H9 (cell line): ENCODE data around the gene TMEM184B. TPM values are rescaled to one million over a fixed set of nuclear protein-coding genes. Genes with fewer than 3 reads are reported as not detected.

ENCODE experiments used
- DNase-seq: peaks from one replicate; pipeline ENCODE4 v3.0.0-alpha.2; 2017
- H2AFZ ChIP-seq: one replicate; pipeline ENCODE4 v1.6.1; 2013; ENCODE audit warnings: mild to moderate bottlenecking, low read length, control low read depth, moderate library complexity
- H2AK5ac ChIP-seq: 2 replicates; pipeline ENCODE4 v1.6.1; 2013; ENCODE audit warnings: low read length, control low read depth, mixed read lengths; ENCODE audit not compliant: insufficient read length
- H2BK120ac ChIP-seq: one replicate; pipeline ENCODE4 v1.6.1; 2013; ENCODE audit warnings: low read depth, mild to moderate bottlenecking, low read length, control low read depth, inconsistent platforms; ENCODE audit not compliant: poor library complexity, severe bottlenecking
- H2BK12ac ChIP-seq: 2 replicates; pipeline ENCODE4 v1.6.1; 2013; ENCODE audit warnings: low read length, control low read depth, mixed read lengths, low read depth; ENCODE audit not compliant: insufficient read length
- H2BK15ac ChIP-seq: 2 replicates; pipeline ENCODE4 v1.6.1; 2013; ENCODE audit warnings: low read depth, low read length, control low read depth
- H2BK20ac ChIP-seq: one replicate; pipeline ENCODE4 v1.6.1; 2013; ENCODE audit warnings: low read depth, mild to moderate bottlenecking, low read length, control low read depth, inconsistent platforms; ENCODE audit not compliant: poor library complexity, severe bottlenecking
- H2BK5ac ChIP-seq: 2 replicates; pipeline ENCODE4 v1.6.1; 2013; ENCODE audit warnings: low read length, control low read depth, mixed read lengths; ENCODE audit not compliant: insufficient read length
- H3K14ac ChIP-seq: 2 replicates; pipeline ENCODE4 v1.6.1; 2013; ENCODE audit warnings: low read length, control low read depth; ENCODE audit not compliant: insufficient read depth
- H3K18ac ChIP-seq: 2 replicates; pipeline ENCODE4 v1.6.1; 2013; ENCODE audit warnings: low read depth, mild to moderate bottlenecking, mixed read lengths, low read length, control low read depth; ENCODE audit not compliant: insufficient read length
- H3K23ac ChIP-seq: 2 replicates; pipeline ENCODE4 v1.6.1; 2013; ENCODE audit warnings: low read length, control low read depth, mixed read lengths, low read depth; ENCODE audit not compliant: insufficient read length
- H3K23me2 ChIP-seq: 2 replicates; pipeline ENCODE4 v1.6.1; 2013; ENCODE audit warnings: low read depth, mild to moderate bottlenecking, mixed read lengths, low read length, control low read depth; ENCODE audit not compliant: insufficient read length, poor library complexity, severe bottlenecking
- H3K27ac ChIP-seq: 2 replicates; pipeline ENCODE4 v1.5.1; 2013; ENCODE audit warnings: low read length, control low read depth, mixed read lengths, low read depth; ENCODE audit not compliant: insufficient read length
- H3K27me3 ChIP-seq: 2 replicates; pipeline ENCODE4 v1.6.1; 2013; ENCODE audit warnings: low read length, control low read depth, inconsistent platforms; ENCODE audit not compliant: insufficient read depth
- H3K4ac ChIP-seq: 2 replicates; pipeline ENCODE4 v1.6.1; 2013; ENCODE audit warnings: low read depth, mild to moderate bottlenecking, control low read depth, inconsistent platforms, low read length, moderate library complexity
- H3K4me1 ChIP-seq: 2 replicates; pipeline ENCODE4 v1.6.1; 2013; ENCODE audit warnings: low read length, control low read depth, inconsistent platforms; ENCODE audit not compliant: insufficient read depth
- H3K4me2 ChIP-seq: 2 replicates; pipeline ENCODE4 v1.6.1; 2013; ENCODE audit warnings: low read length, control low read depth, mixed read lengths; ENCODE audit not compliant: insufficient read length, insufficient read depth
- H3K56ac ChIP-seq: 2 replicates; pipeline ENCODE4 v1.6.1; 2013; ENCODE audit warnings: low read depth, mild to moderate bottlenecking, mixed read lengths, low read length, control low read depth; ENCODE audit not compliant: insufficient read length
- H3K79me1 ChIP-seq: 2 replicates; pipeline ENCODE4 v1.6.1; 2013; ENCODE audit warnings: low read depth, mild to moderate bottlenecking, moderate library complexity, low read length, control low read depth, inconsistent platforms; ENCODE audit not compliant: insufficient read depth, poor library complexity, severe bottlenecking
- H3K79me2 ChIP-seq: 2 replicates; pipeline ENCODE4 v1.6.1; 2013; ENCODE audit warnings: low read length, control low read depth, inconsistent platforms; ENCODE audit not compliant: insufficient read depth
- H3K9ac ChIP-seq: 2 replicates; pipeline ENCODE4 v1.6.1; 2013; ENCODE audit warnings: low read length, control low read depth, mixed read lengths; ENCODE audit not compliant: insufficient read length; ENCODE audit errors: extremely low read depth
- H3K9me3 ChIP-seq: one replicate; pipeline ENCODE4 v1.6.1; 2013; ENCODE audit warnings: low read depth, low read length, inconsistent platforms; ENCODE audit not compliant: control insufficient read depth
- H3T11ph ChIP-seq: one replicate; pipeline ENCODE4 v1.6.1; 2013; ENCODE audit warnings: mild to moderate bottlenecking, low read length, control low read depth, inconsistent platforms
- H4K20me1 ChIP-seq: one replicate; pipeline ENCODE4 v1.6.1; 2013; ENCODE audit not compliant: control insufficient read depth, insufficient read length, insufficient read depth
- H4K5ac ChIP-seq: 2 replicates; pipeline ENCODE4 v1.6.1; 2013; ENCODE audit warnings: low read depth, mild to moderate bottlenecking, mixed read lengths, low read length, control low read depth; ENCODE audit not compliant: insufficient read length
- H4K8ac ChIP-seq: replicated peaks from 2 replicates; pipeline ENCODE4 v1.6.1; 2013; ENCODE audit warnings: low read length, control low read depth, mixed read lengths, low read depth; ENCODE audit not compliant: insufficient read length
- H4K91ac ChIP-seq: 2 replicates; pipeline ENCODE4 v1.6.1; 2013; ENCODE audit warnings: low read depth, mild to moderate bottlenecking, moderate library complexity, mixed read lengths, low read length, control low read depth; ENCODE audit not compliant: insufficient read length
- H3K27ac Mint-ChIP-seq, 3 experiments: 2 replicates in 2 of 3; 3 replicates in 1 of 3; pipeline ENCODE4 v1.8.0; 2020 to 2021; ENCODE audit warnings: mixed read lengths in 3 of 3, mild to moderate bottlenecking in 1 of 3, moderate library complexity in 1 of 3
- H3K27me3 Mint-ChIP-seq: 2 replicates; pipeline ENCODE4 v1.8.0; 2021; ENCODE audit warnings: low read depth, mild to moderate bottlenecking, moderate library complexity, mixed read lengths
- H3K36me3 Mint-ChIP-seq, 3 experiments: 2 replicates in 2 of 3; 3 replicates in 1 of 3; pipeline ENCODE4 v1.8.0; 2020 to 2021; ENCODE audit warnings: low read depth in 3 of 3, mixed read lengths in 3 of 3; ENCODE audit not compliant: insufficient read depth in 1 of 3
- H3K4me1 Mint-ChIP-seq, 2 experiments: 2 replicates each; pipeline ENCODE4 v1.8.0; 2020; ENCODE audit warnings: mixed read lengths in 2 of 2
- H3K4me3 Mint-ChIP-seq, 2 experiments: 2 replicates in 1 of 2; 3 replicates in 1 of 2; pipeline ENCODE4 v1.8.0; 2020 to 2021; ENCODE audit warnings: mild to moderate bottlenecking in 2 of 2, mixed read lengths in 2 of 2, moderate library complexity in 1 of 2
- H3K9me3 Mint-ChIP-seq, 2 experiments: 2 replicates in 1 of 2; 3 replicates in 1 of 2; pipeline ENCODE4 v1.8.0; 2020; ENCODE audit warnings: mild to moderate bottlenecking in 2 of 2, mixed read lengths in 2 of 2, moderate library complexity in 1 of 2
- CTCF ChIP-seq: fragments of 200-600 bp; sonication (generic); conservative IDR thresholded peaks from 3 replicates; pipeline ENCODE4 v1.8.0; 2021; ENCODE audit warnings: antibody characterized with exemption, mild to moderate bottlenecking
- WGBS: extraction: QIAGEN DNeasy Blood & Tissue Kit; methylation state at CpG from one replicate; pipeline ENCODE4 v1.1.7; 2013; ENCODE audit warnings: missing lambda C conversion rate, low lambda C conversion rate, mixed read lengths; ENCODE audit not compliant: insufficient read length; ENCODE audit errors: extremely low coverage; 5-methylcytosine and 5-hydroxymethylcytosine counted together
- total RNA-seq: library from RNA; stranded (reverse); gene quantifications from 2 replicates; pipeline ENCODE4 v1.2.1, GENCODE V29; 2021

TMEM184B gene
- total RNA-seq, 1 experiment from 2014 or later: 58.5 TPM

DNA sequence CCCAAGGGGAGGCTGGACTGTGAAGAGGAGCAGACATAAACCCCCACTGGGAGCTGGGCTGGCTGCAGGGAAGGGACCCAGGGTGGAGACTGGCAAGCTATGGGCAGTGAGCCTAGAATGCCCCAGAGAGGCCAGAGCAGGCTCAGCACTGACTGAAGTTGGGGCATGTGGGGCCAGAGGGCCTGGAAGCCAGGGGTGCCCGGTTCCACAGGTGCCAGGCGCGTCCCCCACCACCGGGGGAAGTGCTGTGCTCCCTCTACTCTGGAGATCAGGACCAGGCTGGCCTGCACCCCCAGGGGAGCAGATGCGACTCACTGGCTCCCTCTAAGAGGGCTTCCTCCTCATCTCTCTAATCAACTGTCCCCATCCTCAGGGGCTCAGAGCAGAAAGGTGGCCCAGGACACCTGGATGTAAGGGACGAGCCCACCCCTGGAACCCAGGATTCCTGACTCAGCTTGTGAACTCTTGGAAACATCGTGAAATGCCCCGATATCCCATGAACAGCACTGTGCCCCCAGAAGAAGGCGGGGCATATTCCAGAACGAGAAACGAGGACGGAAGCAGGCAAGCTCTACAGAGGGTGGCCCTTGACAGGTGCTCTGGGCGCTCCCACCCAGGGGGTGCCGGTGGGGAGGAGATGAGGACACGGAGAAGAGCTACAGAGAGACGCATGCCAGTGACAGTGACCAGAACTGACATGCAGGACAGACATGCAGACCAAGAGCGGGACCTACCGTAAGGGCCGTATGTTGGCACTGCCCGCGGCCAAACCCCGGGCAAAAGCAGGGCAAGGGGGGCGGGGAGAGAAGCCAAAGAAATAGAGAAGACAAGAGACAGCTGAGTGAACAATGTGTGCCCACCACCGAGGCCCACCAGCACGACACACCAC, 50.7 kb downstream of the TMEM184B start:
- H3K9me3 Mint-ChIP-seq: no peaks in the 10 kb centered on the region

More for the DNA sequence above, 50.7 kb downstream of the TMEM184B start:
- Histone ChIP-seq H3K4ac (no peak overlapping the region), H2BK20ac (no peak overlapping the region), H2BK120ac (no peak overlapping the region), H4K20me1 (no peaks in the 10 kb centered on the region), H3K4me1 (peaks cover 4% of the 10 kb centered on the region; the same call in 1 of the 2 replicates), H2BK15ac (no peak overlapping the region), H2AK5ac (no peak overlapping the region), H3K27me3 (no peaks in the 10 kb centered on the region), H3K27ac (no peak overlapping the region), H3K56ac (no peak overlapping the region), H3K9me3 (no peaks in the 10 kb centered on the region), H3K14ac (no peak overlapping the region; the same call in 1 of the 2 replicates), H3K79me1 (no peaks in the 10 kb centered on the region), H4K8ac (no peak overlapping the region), H3K4me2 (no peak overlapping the region), H3K23me2 (no peaks in the 10 kb centered on the region), H3K23ac (no peak overlapping the region), H3K9ac (no peak overlapping the region), H2BK5ac (no peak overlapping the region), H2BK12ac (no peak overlapping the region), H2AFZ (no peak overlapping the region), H3K18ac (no peak overlapping the region), H4K5ac (no peak overlapping the region), H4K91ac (no peak overlapping the region), H3T11ph (no peak overlapping the region), H3K79me2 (no peaks in the 10 kb centered on the region)
- DNase-seq: peak; percentile 53
- Mint-ChIP-seq H3K36me3 (peaks cover 2 to 39% (median 28%) of the 10 kb centered on the region in 3 experiments), H3K4me3 (no peak overlapping the region), H3K27ac (peak overlapping the region in 2 of 3 experiments; percentile 61 to 73; a peak in 2 of 7 replicates), H3K27me3 (no peaks in the 10 kb centered on the region), H3K4me1 (peaks cover 16 to 24% of the 10 kb centered on the region in 2 experiments)
- WGBS: no CpG with 5 or more reads among the region's 25 CpGs
- peak; percentile 32 for TF ChIP-seq CTCF
